ENCODE measurements around the gene TBC1D5.
A peak's percentile ranks its signal among the peaks of the same experiment; 100 is the strongest.
"Not testable (repeated sequence)": the region's sequence is repeated elsewhere in the genome, so short reads cannot be mapped to it uniquely, and the experiment has no call there.

The TBC1D5 gene

DNA sequence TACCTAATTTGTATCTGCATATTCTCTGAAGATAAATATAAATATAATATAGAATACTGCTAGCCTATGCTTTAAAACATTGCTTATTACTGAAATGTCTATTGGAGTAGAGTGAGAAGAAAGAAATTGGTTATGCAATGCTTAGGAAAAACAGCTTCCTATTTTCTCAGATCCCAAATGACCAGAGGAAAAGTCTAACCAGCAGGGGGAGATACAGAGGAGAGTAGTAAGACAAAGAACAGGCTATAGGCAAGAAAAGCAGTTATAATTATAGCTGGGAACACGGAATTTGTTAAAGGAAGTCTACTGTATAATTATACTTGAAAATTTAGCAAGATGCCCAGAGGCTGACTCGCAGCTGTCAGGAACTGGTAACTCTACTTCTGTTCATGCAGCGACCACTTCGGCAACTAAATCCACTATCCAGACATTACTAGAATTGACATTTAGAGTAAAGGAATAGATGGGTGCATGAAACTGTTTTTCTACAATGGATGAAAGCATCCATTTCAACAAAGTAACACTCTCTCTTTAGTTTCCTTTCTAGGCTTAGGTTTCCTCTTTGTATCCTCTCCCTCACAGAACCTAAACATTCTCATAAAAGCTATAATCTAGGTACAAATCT lies 97.2 kb downstream of the TBC1D5 start:
- peak; percentile 56 for DNase-seq (ENCODE audit: low spot score)

DNA sequence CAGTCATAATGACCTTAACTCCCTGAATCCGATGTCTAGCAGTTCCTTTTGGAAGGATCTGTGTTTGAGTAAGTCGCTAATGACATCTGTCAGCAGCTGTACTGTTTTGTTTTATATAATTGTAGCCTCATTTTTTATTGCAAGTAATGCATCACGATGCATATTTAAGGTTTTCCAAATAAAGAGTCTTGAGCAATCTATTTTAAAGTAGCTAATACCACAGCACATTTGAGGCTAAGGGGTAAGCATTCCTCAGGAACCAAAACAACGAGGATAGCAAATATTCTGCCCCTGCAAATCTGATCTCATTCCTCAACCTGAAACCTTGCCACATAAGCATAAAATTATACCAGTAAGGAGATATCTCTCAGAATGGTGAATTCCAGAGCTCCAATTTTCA lies 98.7 kb downstream of the TBC1D5 start:
- DNase-seq (ENCODE audit: low spot score): no peak

DNA sequence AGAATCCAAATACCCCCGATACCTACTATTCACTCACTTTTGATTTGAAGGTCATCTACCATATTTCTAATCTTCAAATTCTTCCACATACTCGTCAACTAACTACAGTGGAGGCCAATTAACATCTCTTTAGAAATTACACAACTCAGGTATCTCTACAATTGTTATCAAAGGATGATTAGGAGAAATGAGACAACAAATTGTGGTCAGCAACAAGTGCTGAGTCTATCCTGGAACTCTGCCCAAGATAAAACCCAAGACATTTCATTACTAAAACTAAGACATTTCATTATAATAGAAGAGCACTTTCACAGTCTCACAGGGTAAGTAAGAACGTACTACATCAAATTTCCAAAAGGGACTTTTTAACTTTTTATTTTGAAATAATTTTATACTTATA lies 100.0 kb downstream of the TBC1D5 start:
- DNase-seq (ENCODE audit: low spot score): no peak

DNA sequence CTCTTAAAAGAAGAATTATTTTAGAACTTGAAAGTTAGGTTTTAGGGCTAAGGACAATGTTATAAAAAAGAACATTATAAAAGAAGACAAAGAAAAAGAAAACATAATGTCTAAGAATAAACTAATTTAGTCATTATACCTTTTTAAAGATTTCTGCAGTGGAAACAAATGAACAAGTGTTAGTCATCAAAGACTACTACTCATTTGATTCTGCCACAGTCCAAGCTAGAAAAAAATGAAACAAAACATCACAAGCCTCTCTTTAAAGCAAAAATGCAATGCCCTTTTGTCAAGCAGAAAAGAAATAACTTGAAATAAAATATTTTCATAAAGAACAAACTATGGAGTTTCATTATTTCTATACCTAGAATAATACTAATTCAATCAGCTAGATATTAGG lies 102.0 kb downstream of the TBC1D5 start:
- no peak for DNase-seq (ENCODE audit: low spot score)

DNA sequence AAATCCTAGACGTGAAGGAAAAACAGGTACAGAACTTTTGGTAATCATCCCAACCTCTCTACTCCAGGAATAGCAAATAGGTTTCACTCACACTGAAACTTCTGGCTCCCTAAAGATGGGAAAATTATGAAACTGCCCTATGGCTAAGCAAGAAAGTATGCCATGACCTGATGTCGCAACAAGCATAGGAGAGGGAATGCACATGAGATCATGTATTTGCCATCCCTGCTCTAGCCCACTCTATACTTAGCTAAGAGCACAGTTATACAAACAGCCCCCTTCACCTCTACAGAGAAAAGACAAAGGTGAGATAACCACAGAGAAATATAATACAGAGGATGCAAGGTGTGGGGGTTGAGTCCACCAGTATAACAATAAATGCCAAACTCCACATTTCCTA lies 102.7 kb downstream of the TBC1D5 start:
- peak; percentile 32 for DNase-seq (ENCODE audit: low spot score)

DNA sequence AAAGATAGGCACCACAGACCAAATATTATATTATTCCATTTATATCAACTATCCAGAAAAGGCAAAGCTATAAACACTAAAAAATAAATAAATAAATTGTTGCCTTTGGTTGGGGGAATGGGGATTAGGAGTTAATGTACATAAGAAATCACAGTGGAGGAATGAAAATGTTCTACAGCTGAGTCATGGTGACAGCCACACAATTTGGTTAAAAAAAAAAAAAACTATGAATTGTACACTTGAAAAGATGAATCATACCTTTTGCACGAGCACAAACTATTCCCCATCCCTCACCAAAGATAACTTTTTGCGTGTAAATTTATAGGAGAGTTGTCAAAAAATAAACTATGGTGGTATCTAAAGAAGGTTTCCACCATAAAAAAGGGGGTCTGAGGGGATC lies 103.2 kb downstream of the TBC1D5 start:
- DNase-seq (ENCODE audit: low spot score): no peak

DNA sequence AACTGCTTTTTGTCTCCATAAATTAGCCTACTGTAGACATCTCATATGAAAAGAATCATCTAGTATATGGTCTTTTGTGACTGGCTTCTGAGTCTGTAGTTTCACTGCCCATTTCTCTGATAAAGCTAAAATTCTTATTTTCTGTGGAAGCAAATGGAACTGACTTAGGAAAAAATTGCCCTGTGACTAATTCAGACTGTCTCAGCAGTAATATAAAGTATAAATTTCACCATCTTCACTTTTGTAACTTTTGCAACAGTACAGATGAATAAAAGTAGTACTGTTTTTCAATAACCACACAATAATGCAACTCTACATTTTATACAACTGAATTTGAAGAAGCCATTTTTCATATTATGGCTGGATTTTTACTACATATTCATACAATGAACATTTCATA lies 104.1 kb downstream of the TBC1D5 start:
- no peak for DNase-seq (ENCODE audit: low spot score)

DNA sequence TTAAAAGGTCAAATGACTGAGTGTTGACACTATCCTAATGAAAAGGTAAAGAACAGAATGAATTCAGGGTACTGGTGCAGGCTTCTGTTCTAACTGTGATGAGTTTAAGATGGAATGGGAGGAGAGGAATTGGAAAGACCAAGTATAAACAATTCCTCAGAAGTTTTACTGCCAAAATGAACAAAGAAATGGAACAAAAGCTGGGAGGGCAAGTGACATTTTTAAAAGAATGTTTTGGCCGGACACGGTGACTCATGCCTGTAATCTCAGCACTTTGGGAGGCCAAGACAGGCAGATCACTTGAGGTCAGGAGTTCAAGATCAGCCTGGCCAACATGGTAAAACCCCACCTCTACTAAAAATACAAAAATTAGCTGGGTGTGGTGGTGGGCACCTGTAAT lies 106.8 kb downstream of the TBC1D5 start:
- DNase-seq (ENCODE audit: low spot score): not testable (repeated sequence)

DNA sequence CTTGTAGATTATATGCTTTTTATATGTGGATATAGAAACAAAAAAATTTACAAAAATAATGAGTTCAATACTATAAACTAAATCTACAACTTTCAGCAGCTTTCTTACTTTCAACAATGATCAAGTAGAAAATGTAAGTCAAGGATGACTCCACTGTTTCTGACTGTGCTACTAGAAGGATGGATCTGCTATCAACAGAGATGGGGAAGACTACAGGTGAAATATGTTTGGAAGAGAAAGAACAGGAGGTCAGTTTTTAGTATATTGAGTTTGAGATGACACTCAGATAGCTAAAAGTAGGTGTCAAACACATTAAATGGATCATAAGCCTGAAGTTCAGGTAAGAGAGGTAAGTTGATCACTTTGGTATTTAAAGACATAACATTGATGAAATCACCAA lies 107.5 kb downstream of the TBC1D5 start:
- no peak for DNase-seq (ENCODE audit: low spot score)

DNA sequence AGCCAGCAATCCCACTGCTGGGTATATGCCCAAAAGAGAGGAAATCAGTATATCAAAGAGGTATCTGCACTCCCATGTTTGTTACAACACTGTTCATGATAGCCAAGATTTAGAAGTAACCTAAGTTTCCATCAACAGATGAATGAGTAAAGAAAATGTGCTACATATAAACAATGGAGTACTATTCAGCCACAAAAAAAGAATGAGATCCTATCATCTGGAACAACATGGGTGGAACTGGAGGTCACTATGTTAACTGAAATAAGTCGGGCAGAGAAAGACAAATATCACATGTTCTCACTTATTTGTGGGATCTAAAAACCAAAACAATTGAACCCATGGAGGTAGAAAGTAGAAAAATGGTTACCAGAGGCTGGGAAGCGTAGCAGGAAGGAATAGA lies 108.2 kb downstream of the TBC1D5 start:
- DNase-seq (ENCODE audit: low spot score): no peak

DNA sequence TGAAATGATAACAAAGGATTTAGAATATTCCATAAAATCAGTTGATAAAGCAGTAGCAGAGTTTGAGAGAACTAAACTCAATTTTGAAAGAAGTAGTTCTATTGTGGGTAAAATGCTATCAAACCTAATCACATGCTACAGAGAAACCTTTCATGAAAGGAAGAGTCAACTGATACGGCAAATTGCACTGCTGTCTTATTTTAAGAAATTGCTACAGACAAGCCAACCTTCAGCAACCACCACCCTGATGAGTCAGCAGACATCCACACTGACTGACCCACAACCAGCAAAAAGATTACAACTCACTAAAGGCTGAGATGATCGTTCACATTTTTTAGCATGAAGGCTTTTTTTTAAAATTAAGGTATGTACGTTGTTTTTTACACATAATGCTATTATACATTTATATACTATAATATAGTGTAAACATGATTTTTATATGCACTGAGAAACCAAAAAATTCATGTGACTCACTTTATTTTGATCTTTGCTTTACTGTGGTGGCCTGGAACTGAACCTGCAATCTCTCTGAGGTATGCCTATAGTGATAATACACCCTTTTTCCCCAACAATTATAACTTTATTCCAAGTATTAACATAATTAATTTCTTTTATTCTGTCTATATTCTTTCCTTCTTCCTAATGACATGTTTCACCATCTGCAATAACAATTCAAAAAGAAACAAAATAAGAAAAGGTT lies 109.9 kb downstream of the TBC1D5 start:
- no peak for DNase-seq (ENCODE audit: low spot score)

DNA sequence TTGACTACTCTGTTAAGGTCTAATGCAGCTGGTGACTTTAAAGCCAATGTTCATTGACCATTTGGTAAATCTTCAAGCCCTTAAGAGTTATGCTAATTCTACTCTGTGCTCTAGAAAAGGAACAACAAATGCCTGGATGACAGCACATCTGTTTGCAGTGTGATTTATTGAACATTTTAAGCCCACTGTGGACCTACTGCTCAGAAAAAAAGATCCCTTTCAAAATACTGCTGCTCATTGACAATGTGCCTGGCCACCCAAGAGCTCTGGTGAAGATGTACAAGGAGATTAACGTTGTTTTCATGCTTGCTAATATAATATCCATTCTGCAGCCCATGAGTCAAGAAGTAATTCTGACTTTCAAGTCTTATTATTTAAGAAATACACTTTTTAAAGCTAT lies 110.8 kb downstream of the TBC1D5 start:
- DNase-seq (ENCODE audit: low spot score): no peak

DNA sequence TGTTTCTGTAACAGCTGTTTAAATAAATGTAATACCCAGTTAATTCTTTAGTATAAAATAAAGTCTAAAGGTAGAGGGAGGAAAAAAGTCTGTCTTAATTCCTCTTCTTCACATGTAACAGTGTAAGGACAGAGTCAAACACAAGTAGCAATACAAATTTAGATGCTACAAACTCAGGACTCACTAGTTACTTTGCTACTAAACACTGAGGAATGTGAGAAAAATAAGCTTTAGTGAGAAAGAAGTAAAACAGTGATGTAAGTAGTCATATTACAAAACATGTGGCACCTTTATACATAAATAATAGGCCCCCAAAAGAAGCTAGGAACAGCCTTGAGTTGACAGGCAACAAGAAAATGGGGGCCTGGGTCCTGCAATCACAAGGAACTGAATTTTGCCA lies 113.0 kb downstream of the TBC1D5 start:
- no peak for DNase-seq (ENCODE audit: low spot score)

DNA sequence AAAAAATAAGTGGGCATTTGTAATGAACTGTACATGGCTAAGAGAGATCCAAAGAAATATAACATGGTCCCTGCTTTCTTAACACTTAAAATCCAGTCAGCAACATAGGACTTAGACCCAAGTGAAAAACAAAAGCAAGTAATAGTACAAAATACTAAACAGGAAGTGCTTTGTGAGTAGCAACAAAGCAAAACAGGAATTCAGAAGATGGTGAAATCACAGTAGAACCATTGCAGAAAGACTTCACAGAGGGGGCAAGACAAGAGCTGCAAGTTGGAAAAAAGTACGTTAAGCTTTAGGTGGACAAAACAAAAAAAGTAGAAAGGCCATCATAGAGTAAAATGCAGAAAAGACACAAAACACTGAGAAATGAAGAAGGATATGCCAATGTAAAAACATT lies 116.0 kb downstream of the TBC1D5 start:
- no peak for DNase-seq (ENCODE audit: low spot score)

DNA sequence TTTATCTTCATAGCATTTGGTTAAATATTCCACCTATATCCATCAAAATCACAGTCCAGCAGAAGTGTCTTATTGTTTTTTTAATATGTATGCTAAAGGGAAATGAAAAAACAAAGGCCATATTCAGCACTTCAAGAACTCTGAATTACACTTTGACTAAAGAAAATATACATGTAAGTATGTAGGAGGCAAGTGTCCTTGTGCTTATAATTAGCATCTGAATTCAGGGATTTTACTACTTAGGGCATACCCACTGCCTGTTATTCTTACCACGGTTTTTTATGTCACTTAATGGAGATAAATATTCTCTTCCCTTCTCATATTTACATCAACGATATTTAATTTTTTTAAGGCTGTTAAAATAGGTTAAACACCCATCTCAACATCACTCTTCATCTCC lies 117.3 kb downstream of the TBC1D5 start:
- no peak for DNase-seq (ENCODE audit: low spot score)

DNA sequence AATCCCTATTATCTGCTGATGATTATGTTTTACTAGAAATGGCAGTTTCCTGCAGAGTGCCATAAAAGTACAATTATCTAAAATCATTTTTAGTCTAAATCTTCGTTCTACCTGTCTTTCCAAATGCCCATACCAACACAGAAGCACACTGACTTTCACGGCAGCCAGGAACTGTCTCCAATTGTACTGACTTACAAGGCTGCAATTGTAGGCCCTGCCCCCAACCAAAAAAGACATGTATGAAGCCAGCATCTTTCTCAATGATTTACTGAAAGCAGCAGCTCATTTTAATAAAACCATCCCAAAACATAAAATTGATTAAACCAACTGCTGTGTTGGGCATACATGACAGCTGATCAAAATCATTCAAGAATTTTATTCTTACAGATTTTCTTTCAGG lies 119.0 kb downstream of the TBC1D5 start:
- DNase-seq (ENCODE audit: low spot score): no peak

DNA sequence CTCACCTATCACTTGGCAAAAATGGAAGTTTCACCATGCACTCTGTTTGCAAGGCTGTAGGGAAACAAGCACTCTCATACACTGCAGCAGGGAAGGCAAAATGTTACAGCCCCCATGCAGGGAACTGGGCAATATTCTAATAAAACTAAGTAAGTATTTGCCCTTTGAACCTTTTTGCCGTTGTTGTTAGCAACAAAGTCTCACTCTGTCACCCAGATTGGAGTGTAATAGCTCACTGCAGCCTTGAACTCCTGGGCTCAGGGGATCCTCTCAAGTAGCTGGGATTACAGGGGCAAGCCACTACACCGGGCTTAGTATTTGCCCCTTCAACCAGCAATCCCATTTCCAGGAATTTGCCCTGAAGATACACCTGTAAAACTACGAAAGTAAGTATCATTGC lies 122.5 kb downstream of the TBC1D5 start:
- no peak for DNase-seq (ENCODE audit: low spot score)

DNA sequence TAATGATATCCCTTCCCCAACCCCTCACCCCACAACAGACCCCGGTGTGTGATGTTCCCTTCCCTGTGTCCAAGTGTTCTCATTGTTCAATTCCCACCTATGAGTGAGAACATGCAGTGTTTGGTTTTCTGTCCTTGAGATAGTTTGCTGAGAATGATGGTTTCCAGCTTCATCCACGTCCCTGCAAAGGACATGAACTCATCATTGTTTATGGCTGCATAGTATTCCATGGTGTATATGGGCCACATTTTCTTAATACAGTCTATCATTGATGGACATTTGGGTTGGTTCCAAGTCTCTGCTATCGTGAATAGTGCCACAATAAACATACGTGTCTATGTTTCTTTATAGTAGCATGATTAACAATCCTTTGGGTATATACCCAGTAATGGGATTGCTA lies 129.4 kb downstream of the TBC1D5 start:
- not testable (repeated sequence) for DNase-seq (ENCODE audit: low spot score)

DNA sequence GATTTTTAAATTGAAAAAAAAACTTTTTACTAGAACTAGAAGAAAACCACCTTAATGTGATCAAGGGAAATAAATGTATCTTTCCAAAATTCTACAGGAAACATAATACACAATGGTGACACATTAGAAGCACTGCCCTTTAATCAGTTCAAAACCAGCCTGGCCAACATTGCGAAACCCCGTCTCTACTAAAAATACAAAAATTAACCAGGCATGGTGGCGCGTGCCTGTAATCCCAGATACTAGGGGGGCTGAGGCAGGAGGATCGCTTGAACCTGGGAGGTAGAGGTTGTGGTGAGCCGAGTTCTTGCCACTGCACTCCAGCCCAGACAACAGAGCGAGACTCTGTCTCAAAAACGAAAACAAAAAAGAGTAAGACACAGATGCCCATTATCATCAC lies 134.5 kb downstream of the TBC1D5 start:
- DNase-seq (ENCODE audit: low spot score): no peak

DNA sequence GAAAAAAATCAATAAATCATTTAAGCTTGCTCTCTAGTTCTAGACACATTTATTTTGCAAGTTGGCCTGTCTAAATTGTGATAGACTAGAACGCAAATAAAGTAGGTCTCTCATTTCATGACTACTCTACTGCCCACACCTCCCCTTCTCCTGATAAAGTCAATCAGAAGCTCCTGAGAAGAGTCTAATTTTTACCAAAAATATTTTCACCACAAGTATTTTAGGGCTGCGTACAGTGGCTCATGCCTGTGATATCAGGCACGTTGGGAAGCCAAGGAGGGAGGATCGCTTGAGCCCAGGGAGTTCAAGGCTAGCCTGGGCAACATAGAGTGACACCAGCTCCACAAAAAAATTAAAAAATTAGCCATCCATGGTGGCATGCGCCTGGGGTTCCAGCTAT lies 136.5 kb downstream of the TBC1D5 start:
- DNase-seq (ENCODE audit: low spot score): no peak

DNA sequence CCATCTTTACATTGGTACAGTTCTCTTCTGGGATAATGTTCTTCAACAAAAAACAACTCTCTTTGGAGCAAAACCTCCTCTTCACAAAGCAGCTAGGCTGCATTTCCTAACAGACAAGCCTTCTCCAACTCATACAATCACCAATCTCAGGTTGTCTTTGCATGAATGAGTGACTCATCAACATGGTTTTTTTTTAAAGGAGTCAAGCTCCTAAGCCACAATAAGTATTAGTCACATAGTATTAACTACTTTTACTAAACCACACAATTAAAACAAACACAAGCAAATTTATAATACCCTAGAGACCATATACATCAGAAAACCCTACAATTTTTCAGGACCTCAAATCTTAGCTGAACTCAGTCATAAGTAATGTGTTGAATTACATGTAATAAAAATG lies 137.4 kb downstream of the TBC1D5 start:
- peak; percentile 76 for DNase-seq (ENCODE audit: low spot score)

DNA sequence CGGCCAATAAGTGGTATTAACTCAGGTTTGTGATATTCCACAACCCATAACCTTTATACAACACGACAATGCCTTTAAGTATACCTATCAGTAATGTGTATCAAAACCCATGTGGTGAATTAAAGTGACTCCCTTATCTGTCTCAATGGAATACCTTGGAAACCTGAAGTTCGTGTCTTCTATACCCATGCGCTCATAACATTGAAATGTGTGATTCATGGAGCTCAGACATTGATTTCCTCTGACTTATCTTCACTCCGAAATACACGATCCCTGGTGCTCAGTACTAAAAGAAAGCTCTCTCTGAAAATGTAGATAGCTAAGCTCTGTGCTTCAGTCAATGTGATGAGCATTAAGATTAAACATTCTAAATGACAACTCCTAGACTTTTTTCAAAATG lies 140.3 kb downstream of the TBC1D5 start:
- DNase-seq (ENCODE audit: low spot score): no peak

DNA sequence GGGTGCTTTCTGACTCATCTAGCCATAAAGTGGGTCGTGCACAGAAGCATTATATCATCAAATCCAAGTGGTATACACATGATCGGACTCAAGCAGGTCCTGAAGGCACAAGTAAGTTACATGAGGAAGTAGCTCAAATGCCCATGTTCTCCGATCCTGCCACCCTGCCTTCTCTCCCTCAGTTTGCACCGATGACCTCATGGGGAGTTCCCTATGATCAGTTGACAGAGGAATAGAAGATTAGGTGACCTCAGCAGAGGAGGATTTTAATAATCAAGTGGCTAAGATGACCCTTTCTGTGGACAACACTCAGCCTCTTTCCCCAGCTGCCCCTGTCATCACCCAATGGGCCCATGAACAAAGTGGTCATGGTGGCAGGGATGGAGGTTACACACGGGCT lies 149.5 kb downstream of the TBC1D5 start:
- DNase-seq (ENCODE audit: low spot score): no peak

DNA sequence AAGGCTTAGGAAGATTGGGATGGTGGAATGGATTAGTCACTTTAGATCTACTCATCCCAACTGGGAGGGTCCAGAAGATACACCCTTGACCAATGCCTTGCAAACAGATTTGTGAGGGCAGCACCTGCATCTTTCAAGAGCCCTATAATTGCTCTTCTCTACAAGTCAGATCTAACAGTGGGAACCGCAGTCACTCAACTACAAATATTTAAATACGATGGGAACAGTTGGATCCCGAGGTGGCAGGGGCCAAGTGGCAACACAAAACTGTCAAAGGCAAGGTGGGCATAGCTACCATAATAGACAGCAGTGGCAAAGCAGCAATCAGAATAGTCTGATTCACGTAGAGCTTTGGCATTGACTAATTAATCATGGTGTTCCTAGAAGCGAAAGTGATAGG lies 152.0 kb downstream of the TBC1D5 start:
- DNase-seq (ENCODE audit: low spot score): no peak

Measured in SW480 (cell line).